Loucy (cell line): ENCODE measurements around the gene TXNDC16.

ENCODE experiments used
- EZH2phosphoT487 ChIP-seq: fragments of 200-600 bp; IDR thresholded peaks from 2 replicates; pipeline ENCODE4 v1.6.1; 2018; ENCODE audit warnings: antibody characterized with exemption, mild to moderate bottlenecking, moderate library complexity, borderline replicate concordance
- TF ChIP-seq, protein P1 (sequence below): fragments of 200-600 bp; sonication (generic); conservative IDR thresholded peaks from 2 replicates; pipeline ENCODE4 v1.5.1; 2014; ENCODE audit warnings: mild to moderate bottlenecking, antibody characterized with exemption, low read length

DNA sequence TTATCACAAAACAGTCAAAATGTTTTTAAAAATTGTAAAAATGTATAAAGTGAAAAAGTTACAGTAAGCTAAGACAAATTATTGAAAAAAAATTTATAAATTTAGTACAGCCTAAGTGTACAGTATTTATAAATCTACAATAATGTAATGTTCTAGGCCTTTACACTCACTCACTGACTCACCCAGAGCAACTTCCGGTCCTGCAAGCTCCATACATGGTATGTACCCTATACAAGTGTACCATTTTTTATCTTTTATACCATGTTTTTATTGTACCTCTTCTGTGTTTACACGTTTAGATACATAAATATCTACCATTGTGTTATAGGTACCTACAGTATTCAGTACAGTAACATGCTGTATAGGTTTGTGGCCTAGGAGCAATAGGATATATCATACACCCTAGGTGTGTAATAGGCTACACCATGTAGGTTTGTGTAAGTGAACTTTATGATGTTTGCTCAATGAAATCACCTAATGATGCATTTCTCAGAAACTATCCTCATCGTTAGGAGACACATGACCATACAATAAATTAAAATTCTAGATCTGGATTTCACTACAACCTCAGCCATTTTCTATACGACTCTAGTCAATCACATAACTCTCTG, 66.8 kb downstream of the TXNDC16 start:
- TF ChIP-seq, protein P1, sequence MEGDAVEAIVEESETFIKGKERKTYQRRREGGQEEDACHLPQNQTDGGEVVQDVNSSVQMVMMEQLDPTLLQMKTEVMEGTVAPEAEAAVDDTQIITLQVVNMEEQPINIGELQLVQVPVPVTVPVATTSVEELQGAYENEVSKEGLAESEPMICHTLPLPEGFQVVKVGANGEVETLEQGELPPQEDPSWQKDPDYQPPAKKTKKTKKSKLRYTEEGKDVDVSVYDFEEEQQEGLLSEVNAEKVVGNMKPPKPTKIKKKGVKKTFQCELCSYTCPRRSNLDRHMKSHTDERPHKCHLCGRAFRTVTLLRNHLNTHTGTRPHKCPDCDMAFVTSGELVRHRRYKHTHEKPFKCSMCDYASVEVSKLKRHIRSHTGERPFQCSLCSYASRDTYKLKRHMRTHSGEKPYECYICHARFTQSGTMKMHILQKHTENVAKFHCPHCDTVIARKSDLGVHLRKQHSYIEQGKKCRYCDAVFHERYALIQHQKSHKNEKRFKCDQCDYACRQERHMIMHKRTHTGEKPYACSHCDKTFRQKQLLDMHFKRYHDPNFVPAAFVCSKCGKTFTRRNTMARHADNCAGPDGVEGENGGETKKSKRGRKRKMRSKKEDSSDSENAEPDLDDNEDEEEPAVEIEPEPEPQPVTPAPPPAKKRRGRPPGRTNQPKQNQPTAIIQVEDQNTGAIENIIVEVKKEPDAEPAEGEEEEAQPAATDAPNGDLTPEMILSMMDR = no peak
- no peak for TF ChIP-seq EZH2phosphoT487
